HFF-Myc (cell line): Measurements from ENCODE around the gene CFHR4.
"Not testable (repeated sequence)": the region's sequence is repeated elsewhere in the genome, so short reads cannot be mapped to it uniquely, and the experiment has no call there.

Experiments
- DNase-seq: peaks from one replicate; pipeline ENCODE4 v3.0.0-alpha.2; 2011; ENCODE audit warnings: low read depth; ENCODE audit errors: extremely low read depth
- H3K4me3 ChIP-seq: replicated peaks from 2 replicates; pipeline ENCODE4 v1.5.1; 2011; ENCODE audit warnings: low read depth, mild to moderate bottlenecking, control low read depth, low read length
- CTCF ChIP-seq: IDR thresholded peaks from 2 replicates; pipeline ENCODE4 v1.5.1; 2012; ENCODE audit warnings: mild to moderate bottlenecking, low read depth, low read length, control low read depth; ENCODE audit errors: missing control alignments

The CFHR4 gene

GRCh38 chr1:196887515-196888239 is at the start of gene CFHR4:
Gene CFHR4, plus strand, starts transcription at chr1:196888052. Its CDS starts 99 bp downstream, at chr1:196888151.
- no peak for DNase-seq
- no peak within 1 kb of the TSS for H3K4me3 ChIP-seq
- no peak for TF ChIP-seq CTCF

GRCh38 chr1:196849613-196850492 is 38.0 kb upstream of the CFHR4 start:
- DNase-seq, H3K4me3 ChIP-seq: not testable (repeated sequence)

- no peak for TF ChIP-seq CTCF
- no peak for DNase-seq
- H3K4me3 ChIP-seq: no peak overlapping the region
Observed at GRCh38 chr1:196856053-196856452, 31.8 kb upstream of the CFHR4 start.

- no peak for TF ChIP-seq CTCF
- no peak overlapping the region for H3K4me3 ChIP-seq
- DNase-seq: no peak
Observed at GRCh38 chr1:196857188-196857587, 30.7 kb upstream of the CFHR4 start.

- no peak for DNase-seq
Observed at GRCh38 chr1:196858811-196859210, 29.0 kb upstream of the CFHR4 start.

GRCh38 chr1:196860323-196860884 is 27.4 kb upstream of the CFHR4 start:
- no peak for TF ChIP-seq CTCF
- H3K4me3 ChIP-seq: no peak overlapping the region
- DNase-seq: no peak

More at GRCh38 chr1:196858811-196859210, 29.0 kb upstream of the CFHR4 start:
- no peak for TF ChIP-seq CTCF
- H3K4me3 ChIP-seq: no peak overlapping the region

GRCh38 chr1:196861429-196861828 is 26.4 kb upstream of the CFHR4 start:
- no peak overlapping the region for H3K4me3 ChIP-seq
- no peak for DNase-seq
- TF ChIP-seq CTCF: no peak
